B cell (primary cell): Measurements from ENCODE around the gene PPARG. TPM values are rescaled to one million over a fixed set of nuclear protein-coding genes. Genes with fewer than 3 reads are reported as not detected.

Experiments
- ATAC-seq: fragments of 200-7000 bp; cut with Tn5 transposase; one replicate; pipeline ENCODE4 v1.10.0; 2021; ENCODE audit warnings: low read depth, mild to moderate bottlenecking, moderate number of reproducible peaks, moderate library complexity
- CTCF ChIA-PET: fragments of 350-600 bp; sonication (Branson Sonifier 250); formaldehyde crosslinking; loops from one replicate; lab custom pipeline; 2021; ENCODE audit warnings: antibody characterized with exemption, inconsistent platforms; lab: Charles Lee
- POLR2A ChIA-PET: fragments of 350-600 bp; sonication (Branson Sonifier 250); formaldehyde crosslinking; loops from one replicate; lab custom pipeline; 2021; ENCODE audit warnings: antibody characterized with exemption; lab: Charles Lee
- DNase-seq: peaks from one replicate; pipeline ENCODE4 v3.0.0; 2013
- H2AFZ ChIP-seq: 2 replicates; pipeline ENCODE4 v1.6.1; 2012; ENCODE audit warnings: mild to moderate bottlenecking, low read depth, low read length; ENCODE audit not compliant: insufficient read depth, poor library complexity, severe bottlenecking
- H3K27ac ChIP-seq, 2 donors: 1 replicate in 1 of 2; 2 replicates in 1 of 2; pipeline ENCODE4 v1.5.1; 2012 to 2013; ENCODE audit warnings: low read length in 2 of 2, mild to moderate bottlenecking in 2 of 2, moderate library complexity in 1 of 2
- H3K27me3 ChIP-seq, 4 experiments: fragments of 200-600 bp in 1 of 4; sonication (generic) in 1 of 4; replicated peaks in 1 of 4; 1 replicate in 2 of 4; 2 replicates in 2 of 4; pipeline versions ENCODE4 v1.6.1 to v1.7.0; 2013 to 2016; ENCODE audit warnings: low read length in 3 of 4, mild to moderate bottlenecking in 2 of 4, mixed read lengths in 1 of 4, moderate library complexity in 1 of 4; ENCODE audit not compliant: insufficient read depth in 4 of 4, control insufficient read depth in 3 of 4; ENCODE audit errors: control extremely low read depth in 1 of 4
- H3K36me3 ChIP-seq, 2 experiments: replicated peaks in 1 of 2; 1 replicate in 1 of 2; 2 replicates in 1 of 2; pipeline versions ENCODE4 v1.6.1 to v1.7.1; 2013; ENCODE audit warnings: low read length in 1 of 2; ENCODE audit not compliant: insufficient read depth in 2 of 2, control insufficient read depth in 1 of 2; ENCODE audit errors: control extremely low read depth in 1 of 2, extremely low read depth in 1 of 2
- H3K4me1 ChIP-seq, 2 donors: fragments of 200-600 bp in 1 of 2; sonication (generic) in 1 of 2; 1 replicate in 1 of 2; 2 replicates in 1 of 2; pipeline versions ENCODE4 v1.5.1 to v1.6.1; 2013 to 2017; ENCODE audit warnings: low read length in 2 of 2; ENCODE audit not compliant: control insufficient read depth in 2 of 2, insufficient read depth in 2 of 2
- H3K4me2 ChIP-seq: replicated peaks from 2 replicates; pipeline ENCODE3; 2012; ENCODE audit warnings: mild to moderate bottlenecking, low read depth, low read length; ENCODE audit not compliant: poor library complexity, severe bottlenecking
- H3K4me3 ChIP-seq, 5 experiments: fragments of 200-600 bp in 1 of 5; sonication (generic) in 1 of 5; 1 replicate in 3 of 5; 2 replicates in 2 of 5; pipeline versions ENCODE4 v1.5.1 to v1.7.0; 2011 to 2016; ENCODE audit warnings: low read length in 4 of 5, mild to moderate bottlenecking in 4 of 5, low read depth in 2 of 5, control low read depth in 1 of 5, moderate library complexity in 1 of 5; ENCODE audit not compliant: insufficient read depth in 1 of 5; ENCODE audit errors: control extremely low read depth in 1 of 5, extremely low read depth in 1 of 5
- H3K79me2 ChIP-seq: fragments of 200-600 bp; sonication (generic); one replicate; pipeline ENCODE4 v1.6.0; 2016; ENCODE audit warnings: low read length; ENCODE audit not compliant: control insufficient read depth, insufficient read depth
- H3K9ac ChIP-seq: fragments of 200-600 bp; sonication (generic); 2 replicates; pipeline ENCODE4 v1.6.1; 2017; ENCODE audit warnings: mild to moderate bottlenecking, low read length, moderate library complexity
- H3K9me3 ChIP-seq, 3 donors: one replicate each; pipeline versions ENCODE4 v1.6.1 to v1.7.1; 2013; ENCODE audit warnings: low read length in 2 of 3; ENCODE audit not compliant: control insufficient read depth in 2 of 3, insufficient read depth in 1 of 3; ENCODE audit errors: control extremely low read depth in 1 of 3
- H4K20me1 ChIP-seq: 2 replicates; pipeline ENCODE4 v1.6.0; 2012; ENCODE audit warnings: mild to moderate bottlenecking, low read length; ENCODE audit not compliant: insufficient read depth, control insufficient read depth, poor library complexity, severe bottlenecking
- H3K27ac Mint-ChIP-seq: one replicate; pipeline ENCODE4 v1.8.0; 2021; ENCODE audit warnings: mixed read lengths
- H3K27me3 Mint-ChIP-seq: one replicate; pipeline ENCODE4 v1.8.0; 2021; ENCODE audit warnings: mixed read lengths
- H3K4me1 Mint-ChIP-seq: one replicate; pipeline ENCODE4 v1.8.0; 2021; ENCODE audit warnings: mixed read lengths
- H3K4me3 Mint-ChIP-seq: one replicate; pipeline ENCODE4 v1.8.0; 2021; ENCODE audit warnings: mixed read lengths
- H3K9me3 Mint-ChIP-seq: one replicate; pipeline ENCODE4 v1.8.0; 2022; ENCODE audit warnings: mixed read lengths; ENCODE audit not compliant: insufficient read depth
- EZH2 ChIP-seq: IDR thresholded peaks from 2 replicates; pipeline ENCODE4 v1.6.1; 2012; ENCODE audit warnings: borderline replicate concordance, low read depth, mild to moderate bottlenecking, moderate library complexity, low read length; ENCODE audit not compliant: insufficient read depth, poor library complexity, severe bottlenecking
- WGBS: methylation state at CpG from one replicate; pipeline ENCODE4 v1.1.5; 2013; ENCODE audit warnings: missing lambda C conversion rate; ENCODE audit not compliant: insufficient coverage; 5-methylcytosine and 5-hydroxymethylcytosine counted together
- intact Hi-C: fragments of 100-400 bp; cut with micrococcal nuclease; formaldehyde crosslinking; loops from one replicate; pipeline ENCODE4 v1.10.0; 2022
- polyA plus RNA-seq: library from polyadenylated mRNA; depleted of rRNA; stranded (reverse); fragments of >200 nt; gene quantifications from 2 replicates; pipeline ENCODE4 v1.2.3, GENCODE V29; 2012
- total RNA-seq, 2 donors: library from RNA; stranded (reverse); fragments of 120-200 nt in 1 of 2; gene quantifications; 1 replicate in 1 of 2; 2 replicates in 1 of 2; pipeline versions ENCODE4 v1.2.3 to v1.2.4, GENCODE V29; 2013 to 2022
- TF ChIP-seq, protein P1 (sequence below): fragments of 200-600 bp; IDR thresholded peaks from one replicate; pipeline ENCODE4 v1.8.0; 2022; ENCODE audit warnings: antibody characterized with exemption, mild to moderate bottlenecking

The PPARG gene
- total and polyA plus RNA-seq, 2 donors (not counting 1 experiment from before 2014, with no cell fraction given) = 0.12 to 0.44 TPM

DNA sequence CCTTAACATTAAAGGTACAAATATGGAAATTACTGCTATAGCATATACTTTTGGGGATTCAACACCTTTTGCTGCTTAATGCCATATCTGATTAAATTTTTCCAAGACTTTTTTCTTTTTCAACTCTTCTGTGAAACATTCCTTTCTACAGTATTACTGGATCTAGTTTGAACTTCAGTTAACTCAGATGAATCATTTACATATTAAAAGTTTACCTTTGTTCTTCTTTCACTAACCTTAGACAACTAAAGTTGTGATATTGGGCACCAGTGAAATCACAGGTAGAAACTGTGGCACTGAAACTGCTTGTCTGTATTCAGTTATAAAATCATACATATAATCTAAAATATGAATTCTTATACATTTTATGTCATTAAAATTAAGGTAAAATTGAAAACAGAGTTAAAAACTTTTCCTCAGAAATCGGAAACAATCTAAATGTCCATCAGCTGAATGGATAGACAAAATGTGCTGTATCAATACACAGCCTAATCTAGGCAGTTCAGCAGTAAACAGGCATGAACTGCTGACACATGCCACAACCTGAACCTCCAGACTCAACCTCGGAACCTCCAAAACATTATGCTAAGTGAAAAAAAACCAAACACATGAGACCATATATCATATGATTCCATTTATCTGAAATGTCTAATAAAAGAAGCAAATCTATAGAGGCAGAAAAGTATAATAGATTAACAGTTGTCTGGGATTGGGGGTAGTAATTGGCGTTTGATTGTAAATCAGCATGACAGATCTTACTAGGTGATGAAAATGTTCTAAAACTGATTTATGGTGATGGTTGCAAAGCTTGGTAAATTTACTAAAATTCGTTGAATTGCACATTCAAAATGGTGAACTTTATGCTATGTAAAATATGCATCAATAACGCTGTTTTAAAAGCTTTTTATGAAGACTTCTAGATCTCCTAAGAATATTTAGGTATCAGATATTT lies 50.0 kb downstream of the PPARG start:
- no peak overlapping the region for H3K4me3 Mint-ChIP-seq
- intact Hi-C loops = no loop called here
- Histone ChIP-seq H4K20me1 (no peaks in the 10 kb centered on the region), H3K79me2 (no peaks in the 10 kb centered on the region), H3K9me3 (no peaks in the 10 kb centered on the region), H3K27ac (no peak overlapping the region), H3K36me3 (no peaks in the 10 kb centered on the region), H3K27me3 (no peaks in the 10 kb centered on the region), H3K4me3 (no peak overlapping the region), H3K4me2 (no peak overlapping the region), H2AFZ (no peak overlapping the region), H3K4me1 (no peaks in the 10 kb centered on the region), H3K9ac (no peak overlapping the region)
- WGBS = 100% methylated on average over 2 of the region's 5 CpGs
- TF ChIP-seq EZH2 = no peak
- TF ChIP-seq, protein P1, sequence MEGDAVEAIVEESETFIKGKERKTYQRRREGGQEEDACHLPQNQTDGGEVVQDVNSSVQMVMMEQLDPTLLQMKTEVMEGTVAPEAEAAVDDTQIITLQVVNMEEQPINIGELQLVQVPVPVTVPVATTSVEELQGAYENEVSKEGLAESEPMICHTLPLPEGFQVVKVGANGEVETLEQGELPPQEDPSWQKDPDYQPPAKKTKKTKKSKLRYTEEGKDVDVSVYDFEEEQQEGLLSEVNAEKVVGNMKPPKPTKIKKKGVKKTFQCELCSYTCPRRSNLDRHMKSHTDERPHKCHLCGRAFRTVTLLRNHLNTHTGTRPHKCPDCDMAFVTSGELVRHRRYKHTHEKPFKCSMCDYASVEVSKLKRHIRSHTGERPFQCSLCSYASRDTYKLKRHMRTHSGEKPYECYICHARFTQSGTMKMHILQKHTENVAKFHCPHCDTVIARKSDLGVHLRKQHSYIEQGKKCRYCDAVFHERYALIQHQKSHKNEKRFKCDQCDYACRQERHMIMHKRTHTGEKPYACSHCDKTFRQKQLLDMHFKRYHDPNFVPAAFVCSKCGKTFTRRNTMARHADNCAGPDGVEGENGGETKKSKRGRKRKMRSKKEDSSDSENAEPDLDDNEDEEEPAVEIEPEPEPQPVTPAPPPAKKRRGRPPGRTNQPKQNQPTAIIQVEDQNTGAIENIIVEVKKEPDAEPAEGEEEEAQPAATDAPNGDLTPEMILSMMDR = no peak
- ChIA-PET POLR2A (no interaction called here), CTCF (no interaction called here)
- ATAC-seq = no peak
- DNase-seq = no peak
- H3K4me1 Mint-ChIP-seq = no peaks in the 10 kb centered on the region
- no peak overlapping the region for H3K27ac Mint-ChIP-seq
- no peaks in the 10 kb centered on the region for H3K9me3 Mint-ChIP-seq
- H3K27me3 Mint-ChIP-seq = peaks cover 11% of the 10 kb centered on the region
